Endothelial cell (in vitro differentiated cells): ENCODE measurements around the gene CEP78. TPM values are rescaled to one million over a fixed set of nuclear protein-coding genes. Genes with fewer than 3 reads are reported as not detected.

ENCODE experiments used
- DNase-seq: peaks from one replicate; pipeline ENCODE4 v3.0.0; 2021; ENCODE audit warnings: low spot score
- H3K27ac Mint-ChIP-seq: one replicate; pipeline ENCODE4 v1.8.0; 2021; ENCODE audit warnings: mixed read lengths, inconsistent platforms; ENCODE audit not compliant: unreplicated experiment
- H3K27me3 Mint-ChIP-seq: one replicate; pipeline ENCODE4 v1.8.0; 2021; ENCODE audit warnings: mild to moderate bottlenecking, moderate library complexity, mixed read lengths, inconsistent platforms; ENCODE audit not compliant: unreplicated experiment
- H3K36me3 Mint-ChIP-seq: one replicate; pipeline ENCODE4 v1.8.0; 2021; ENCODE audit warnings: mild to moderate bottlenecking, low read depth, mixed read lengths, inconsistent platforms; ENCODE audit not compliant: unreplicated experiment
- H3K4me1 Mint-ChIP-seq: one replicate; pipeline ENCODE4 v1.8.0; 2021; ENCODE audit warnings: mild to moderate bottlenecking, mixed read lengths, inconsistent platforms; ENCODE audit not compliant: unreplicated experiment
- H3K4me3 Mint-ChIP-seq: one replicate; pipeline ENCODE4 v1.8.0; 2021; ENCODE audit warnings: mild to moderate bottlenecking, mixed read lengths, inconsistent platforms; ENCODE audit not compliant: unreplicated experiment
- H3K9me3 Mint-ChIP-seq: one replicate; pipeline ENCODE4 v1.8.0; 2021; ENCODE audit warnings: mixed read lengths, inconsistent platforms; ENCODE audit not compliant: unreplicated experiment
- total RNA-seq: library from RNA; stranded (reverse); fragmentation: NEBNext Ultra II Directional; extraction: Animal tissue kit (Norgen Biotek cat#: 25700); gene quantifications from one replicate; pipeline ENCODE4 v1.2.1, GENCODE V29; 2021; ENCODE audit not compliant: unreplicated experiment
- TF ChIP-seq, protein P1 (sequence below): fragments of 200-600 bp; sonication (generic); IDR thresholded peaks from one replicate; pipeline ENCODE4 v1.5.0; 2021; ENCODE audit warnings: antibody characterized with exemption; ENCODE audit not compliant: unreplicated experiment

Gene CEP78
- total RNA-seq, 1 donor from 2014 or later: 21.7 TPM

DNA sequence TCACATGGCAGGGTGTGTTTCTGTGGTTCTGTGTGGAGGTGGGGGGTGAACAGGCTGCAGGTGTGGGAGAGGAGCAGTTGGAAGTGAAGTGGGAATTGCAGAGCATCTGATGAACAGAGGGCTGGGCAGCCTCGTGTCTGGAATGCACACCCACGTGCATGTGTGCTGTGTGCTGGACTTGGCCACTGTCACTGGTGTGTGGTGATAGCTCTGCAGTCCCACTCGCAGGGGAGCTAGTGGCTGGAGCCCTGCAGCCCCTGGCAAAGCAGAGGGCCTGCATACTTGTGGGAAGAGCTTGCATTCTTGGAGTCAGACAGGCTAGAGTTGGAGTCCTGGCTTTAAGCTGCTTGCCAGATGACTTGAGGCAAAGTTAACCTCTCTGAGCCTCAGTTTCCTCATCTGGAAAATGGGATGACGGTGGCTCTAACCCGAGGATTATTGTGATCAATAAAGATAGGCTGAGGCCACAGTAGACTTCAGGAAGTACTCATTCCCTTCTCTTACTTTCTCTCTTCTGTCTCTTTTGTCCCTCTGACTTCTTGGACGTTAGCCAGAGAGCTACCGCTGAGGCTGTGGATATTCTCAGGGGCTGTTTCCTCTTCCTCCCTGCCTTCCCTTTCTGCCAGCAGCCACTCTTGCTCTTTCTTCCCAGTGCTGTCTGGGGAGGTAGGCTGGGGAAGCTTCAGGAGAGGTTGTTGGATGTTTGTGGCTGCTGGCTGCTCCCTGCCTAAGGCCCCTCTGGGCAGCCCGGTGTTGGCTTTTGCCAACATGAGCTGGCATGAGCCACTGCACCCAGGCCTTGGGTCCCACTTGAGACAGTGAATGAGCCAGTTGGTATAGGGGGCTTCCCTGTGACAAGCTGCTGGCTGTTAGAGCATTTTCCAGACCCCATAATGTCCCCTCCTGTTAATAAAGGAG lies 79.3 kb downstream of the CEP78 start:
- no peak overlapping the region for H3K4me3 Mint-ChIP-seq

DNA sequence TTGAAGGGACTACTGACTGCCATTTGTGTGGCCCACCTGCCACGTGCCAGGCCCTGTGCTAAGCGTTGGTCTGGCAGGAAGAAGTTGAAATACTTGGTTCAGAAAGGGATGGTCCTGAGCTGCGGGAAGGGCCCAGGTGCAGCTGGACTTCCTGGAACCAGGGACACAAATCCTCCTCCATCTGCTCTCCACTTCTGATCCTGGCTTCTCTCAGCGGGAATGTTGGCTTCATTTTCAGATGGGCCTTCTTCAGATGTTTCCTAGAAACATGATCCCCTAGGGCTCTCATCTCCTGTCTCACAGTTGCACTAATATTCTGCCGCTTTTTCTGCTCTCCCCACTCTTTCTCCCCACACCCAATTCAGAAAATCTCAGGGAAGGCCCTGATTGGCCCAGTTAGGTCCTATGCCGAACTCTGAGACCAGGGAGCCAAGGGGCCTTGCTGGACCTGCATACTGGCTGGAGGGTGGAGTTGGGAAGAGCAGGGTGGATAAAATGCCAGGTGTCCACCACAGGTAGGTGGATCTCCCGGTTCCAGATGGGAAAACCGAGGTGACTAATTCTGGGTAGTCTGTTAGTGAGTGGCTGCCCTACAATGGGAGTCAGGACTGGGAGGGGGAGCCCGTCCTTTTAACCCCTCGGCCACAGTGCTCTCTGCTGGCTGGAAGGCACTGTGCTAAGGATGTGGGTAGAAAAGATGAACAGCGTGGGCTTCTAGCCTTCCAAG lies 80.5 kb downstream of the CEP78 start:
- no peak overlapping the region for H3K27ac Mint-ChIP-seq
- H3K4me1 Mint-ChIP-seq: peaks cover 20% of the 10 kb centered on the region
- H3K9me3 Mint-ChIP-seq: no peaks in the 10 kb centered on the region
- TF ChIP-seq, protein P1, sequence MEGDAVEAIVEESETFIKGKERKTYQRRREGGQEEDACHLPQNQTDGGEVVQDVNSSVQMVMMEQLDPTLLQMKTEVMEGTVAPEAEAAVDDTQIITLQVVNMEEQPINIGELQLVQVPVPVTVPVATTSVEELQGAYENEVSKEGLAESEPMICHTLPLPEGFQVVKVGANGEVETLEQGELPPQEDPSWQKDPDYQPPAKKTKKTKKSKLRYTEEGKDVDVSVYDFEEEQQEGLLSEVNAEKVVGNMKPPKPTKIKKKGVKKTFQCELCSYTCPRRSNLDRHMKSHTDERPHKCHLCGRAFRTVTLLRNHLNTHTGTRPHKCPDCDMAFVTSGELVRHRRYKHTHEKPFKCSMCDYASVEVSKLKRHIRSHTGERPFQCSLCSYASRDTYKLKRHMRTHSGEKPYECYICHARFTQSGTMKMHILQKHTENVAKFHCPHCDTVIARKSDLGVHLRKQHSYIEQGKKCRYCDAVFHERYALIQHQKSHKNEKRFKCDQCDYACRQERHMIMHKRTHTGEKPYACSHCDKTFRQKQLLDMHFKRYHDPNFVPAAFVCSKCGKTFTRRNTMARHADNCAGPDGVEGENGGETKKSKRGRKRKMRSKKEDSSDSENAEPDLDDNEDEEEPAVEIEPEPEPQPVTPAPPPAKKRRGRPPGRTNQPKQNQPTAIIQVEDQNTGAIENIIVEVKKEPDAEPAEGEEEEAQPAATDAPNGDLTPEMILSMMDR: no peak
- DNase-seq: no peak
- H3K4me3 Mint-ChIP-seq: no peak overlapping the region
- H3K27me3 Mint-ChIP-seq: peaks cover 10% of the 10 kb centered on the region
- peaks cover 27% of the 10 kb centered on the region for H3K36me3 Mint-ChIP-seq

More for the DNA sequence above, 79.3 kb downstream of the CEP78 start:
- Mint-ChIP-seq H3K27ac (no peak overlapping the region), H3K36me3 (peaks cover 16% of the 10 kb centered on the region), H3K9me3 (no peaks in the 10 kb centered on the region), H3K4me1 (peaks cover 20% of the 10 kb centered on the region), H3K27me3 (peaks cover 8% of the 10 kb centered on the region)
- TF ChIP-seq, protein P1: no peak
- no peak for DNase-seq

DNA sequence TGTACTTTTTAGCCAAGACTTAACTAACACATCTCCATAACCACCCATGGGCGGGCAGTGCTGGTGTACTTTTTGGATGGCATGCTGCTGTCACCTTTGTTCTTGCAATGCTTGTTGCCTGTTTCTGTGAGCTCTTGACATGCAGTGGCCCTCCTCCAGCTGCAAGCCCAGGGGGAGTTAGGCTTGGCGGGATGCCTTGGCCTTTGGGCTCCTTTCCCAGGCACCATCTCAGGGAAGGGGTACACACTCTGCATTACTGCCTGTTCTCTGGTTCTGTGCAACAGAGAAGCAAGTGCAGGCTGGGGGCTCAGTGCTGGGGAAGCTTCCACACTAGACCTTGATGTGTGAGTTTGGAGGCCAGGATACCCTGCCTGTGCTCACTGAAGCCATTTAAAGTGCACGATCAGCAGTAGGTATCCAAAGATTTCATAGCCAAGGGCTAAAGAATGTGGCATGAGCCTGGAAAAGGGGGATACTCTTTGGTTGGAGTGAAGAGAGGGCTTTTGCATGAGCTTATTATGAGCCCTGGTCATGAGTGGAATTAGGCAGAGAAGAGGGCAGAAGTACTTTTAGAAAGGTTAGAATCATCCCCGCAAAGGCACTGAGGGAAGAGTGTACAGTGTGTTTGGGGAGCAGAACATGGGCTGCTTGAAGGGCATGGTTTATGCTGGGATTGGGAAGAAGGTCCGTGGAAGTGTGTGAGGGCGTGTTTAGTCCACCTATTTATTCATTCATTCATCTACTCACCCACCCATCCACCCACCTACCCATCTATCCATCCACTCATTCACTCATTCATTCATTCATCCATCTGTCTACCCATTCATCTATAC lies 83.5 kb downstream of the CEP78 start:
- no peak for DNase-seq
- Mint-ChIP-seq H3K9me3 (no peaks in the 10 kb centered on the region), H3K27me3 (peaks cover 10% of the 10 kb centered on the region), H3K4me3 (no peak overlapping the region), H3K27ac (no peak overlapping the region), H3K4me1 (peaks cover 20% of the 10 kb centered on the region), H3K36me3 (peaks cover 27% of the 10 kb centered on the region)
- TF ChIP-seq, protein P1: no peak

DNA sequence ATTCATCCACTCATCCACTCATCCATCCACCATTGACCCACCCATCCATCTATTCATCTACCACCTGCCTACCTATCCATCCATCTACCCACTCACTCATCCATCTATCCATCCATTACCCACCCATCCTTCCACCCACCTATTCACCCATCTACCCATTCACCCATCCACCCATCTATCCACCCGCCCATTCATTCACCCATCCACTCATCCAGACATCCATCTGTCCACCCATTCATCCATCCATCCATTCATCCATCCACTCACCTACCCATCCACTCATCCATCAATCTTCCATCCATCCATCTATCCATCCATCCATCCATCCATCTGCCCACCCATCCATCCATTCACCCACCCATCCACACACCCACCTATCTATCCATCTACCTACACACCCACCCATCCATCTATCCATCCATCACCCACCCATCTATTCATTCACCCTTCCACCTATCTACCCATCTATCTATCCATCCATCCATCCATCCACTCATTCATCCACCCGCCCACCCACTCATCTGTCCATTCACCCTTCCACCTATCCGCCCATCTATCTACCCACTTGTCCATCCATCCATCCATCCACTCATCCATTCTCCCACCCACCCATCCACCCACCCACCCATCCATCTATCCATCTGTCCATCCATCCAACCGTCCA lies 84.3 kb downstream of the CEP78 start:
- H3K27me3 Mint-ChIP-seq: peaks cover 6% of the 10 kb centered on the region
- peaks cover 27% of the 10 kb centered on the region for H3K36me3 Mint-ChIP-seq
- H3K9me3 Mint-ChIP-seq: no peaks in the 10 kb centered on the region
- TF ChIP-seq, protein P1: no peak
- H3K4me3 Mint-ChIP-seq: no peak overlapping the region
- H3K4me1 Mint-ChIP-seq: peaks cover 14% of the 10 kb centered on the region
- H3K27ac Mint-ChIP-seq: no peak overlapping the region
- no peak for DNase-seq
